CD4-positive, alpha-beta T cell (primary cell): ENCODE measurements around the gene GLB1L2. TPM values are rescaled to one million over a fixed set of nuclear protein-coding genes. Genes with fewer than 3 reads are reported as not detected.

Experiments used
- ATAC-seq: fragments of 200-7000 bp; cut with Tn5 transposase; one replicate; pipeline ENCODE4 v1.10.0; 2022; ENCODE audit warnings: mild to moderate bottlenecking; ENCODE audit not compliant: poor library complexity
- CTCF ChIA-PET: fragments of 350-600 bp; sonication (Branson Sonifier 250); formaldehyde crosslinking; loops from one replicate; lab custom pipeline; 2021; ENCODE audit warnings: antibody characterized with exemption, inconsistent platforms; lab: Charles Lee
- POLR2A ChIA-PET: fragments of 350-600 bp; sonication (Branson Sonifier 250); formaldehyde crosslinking; loops from one replicate; lab custom pipeline; 2021; ENCODE audit warnings: antibody characterized with exemption, inconsistent platforms; lab: Charles Lee
- DNase-seq, 14 experiments: peaks; one replicate each; pipeline ENCODE4 v3.0.0-alpha.2; 2013 to 2020; ENCODE audit warnings: mixed read lengths in 2 of 14
- H3K27ac ChIP-seq, 2 donors: one replicate each; pipeline versions ENCODE4 v1.5.1 to v1.7.0; 2013; ENCODE audit warnings: low read length in 2 of 2, low read depth in 1 of 2, mild to moderate bottlenecking in 1 of 2
- H3K27me3 ChIP-seq, 2 experiments: 1 replicate in 1 of 2; 2 replicates in 1 of 2; pipeline versions ENCODE4 v1.6.1 to v1.7.0; 2013; ENCODE audit warnings: low read length in 2 of 2, control low read depth in 1 of 2, mild to moderate bottlenecking in 1 of 2, moderate library complexity in 1 of 2; ENCODE audit not compliant: insufficient read depth in 2 of 2, control insufficient read depth in 1 of 2
- H3K36me3 ChIP-seq: one replicate; pipeline ENCODE4 v1.6.1; 2013; ENCODE audit warnings: low read length, control low read depth; ENCODE audit not compliant: insufficient read depth
- H3K4me1 ChIP-seq: one replicate; pipeline ENCODE4 v1.6.1; 2013; ENCODE audit warnings: low read length, control low read depth; ENCODE audit not compliant: insufficient read depth
- H3K4me3 ChIP-seq: one replicate; pipeline ENCODE4 v1.5.1; 2013; ENCODE audit warnings: mild to moderate bottlenecking, low read length, moderate library complexity
- H3K9me3 ChIP-seq, 2 experiments: 1 replicate in 1 of 2; 2 replicates in 1 of 2; pipeline versions ENCODE4 v1.6.1 to v1.7.0; 2013; ENCODE audit warnings: low read length in 2 of 2, mild to moderate bottlenecking in 2 of 2, control low read depth in 1 of 2, moderate library complexity in 1 of 2; ENCODE audit not compliant: control insufficient read depth in 1 of 2, insufficient read depth in 1 of 2
- H3K27ac Mint-ChIP-seq: one replicate; pipeline ENCODE4 v1.8.0; 2020; ENCODE audit warnings: mixed read lengths
- H3K27me3 Mint-ChIP-seq: one replicate; pipeline ENCODE4 v1.8.0; 2021; ENCODE audit warnings: mixed read lengths
- H3K36me3 Mint-ChIP-seq: one replicate; pipeline ENCODE4 v1.8.0; 2021; ENCODE audit warnings: low read depth, mixed read lengths
- H3K4me1 Mint-ChIP-seq: one replicate; pipeline ENCODE4 v1.8.0; 2021; ENCODE audit warnings: low read depth, mixed read lengths
- H3K4me3 Mint-ChIP-seq: one replicate; pipeline ENCODE4 v1.8.0; 2020; ENCODE audit warnings: mild to moderate bottlenecking, mixed read lengths
- H3K9me3 Mint-ChIP-seq: one replicate; pipeline ENCODE4 v1.8.0; 2020; ENCODE audit warnings: mixed read lengths
- intact Hi-C, 2 experiments: fragments of 100-400 bp; cut with DNase I in 1 of 2; cut with micrococcal nuclease in 1 of 2; formaldehyde crosslinking; loops; one replicate each; pipeline versions ENCODE4 v1.15.1 to v1.9.0; 2023 to 2025; cut with DNase I, micrococcal nuclease
- total RNA-seq, 174 experiments: library from RNA in 2 of 174; stranded (reverse) in 2 of 174; gene quantifications; one replicate each; pipeline ENCODE4 v1.2.3 and lab custom pipeline; 2021 to 2026
- TF ChIP-seq, protein P1 (sequence below): fragments of 200-600 bp; IDR thresholded peaks from one replicate; pipeline ENCODE4 v1.8.0; 2022; ENCODE audit warnings: antibody characterized with exemption, mild to moderate bottlenecking

GLB1L2 gene
- total RNA-seq, 2 experiments from 2014 or later = 0.59 to 0.63 TPM

DNA sequence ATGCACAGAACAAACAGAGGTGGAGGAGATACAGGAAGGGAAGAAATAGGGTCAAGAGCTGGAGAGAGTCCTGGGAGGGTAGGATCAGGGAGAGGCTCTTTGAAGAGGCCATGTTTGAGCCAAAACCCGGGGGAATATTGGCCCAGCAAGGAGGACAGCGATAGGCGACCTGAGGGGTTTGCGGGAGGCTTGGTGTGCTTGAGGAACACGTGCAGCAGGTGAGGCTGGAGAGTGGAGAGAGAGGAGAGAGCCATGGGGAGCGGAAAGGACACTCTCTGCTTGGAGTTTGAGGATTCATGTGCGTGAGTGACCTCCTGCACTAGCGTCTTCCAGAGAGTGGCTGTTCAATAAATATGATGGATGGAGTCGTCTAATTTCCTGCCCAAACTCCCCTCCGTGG, 84.9 kb downstream of the GLB1L2 start:
- Histone ChIP-seq H3K4me3 (no peak overlapping the region), H3K27me3 (peaks cover 15 to 34% of the 10 kb centered on the region in 2 experiments), H3K9me3 (no peaks in the 10 kb centered on the region), H3K36me3 (no peaks in the 10 kb centered on the region), H3K27ac (no peak overlapping the region), H3K4me1 (peaks cover 10% of the 10 kb centered on the region)
- Mint-ChIP-seq H3K4me3 (no peak overlapping the region), H3K27me3 (peaks cover 36% of the 10 kb centered on the region), H3K4me1 (peaks cover 12% of the 10 kb centered on the region), H3K9me3 (no peaks in the 10 kb centered on the region), H3K27ac (no peak overlapping the region), H3K36me3 (no peaks in the 10 kb centered on the region)
- intact Hi-C loops = no loop called here
- DNase-seq (no peak), ATAC-seq (no peak)
- TF ChIP-seq, protein P1, sequence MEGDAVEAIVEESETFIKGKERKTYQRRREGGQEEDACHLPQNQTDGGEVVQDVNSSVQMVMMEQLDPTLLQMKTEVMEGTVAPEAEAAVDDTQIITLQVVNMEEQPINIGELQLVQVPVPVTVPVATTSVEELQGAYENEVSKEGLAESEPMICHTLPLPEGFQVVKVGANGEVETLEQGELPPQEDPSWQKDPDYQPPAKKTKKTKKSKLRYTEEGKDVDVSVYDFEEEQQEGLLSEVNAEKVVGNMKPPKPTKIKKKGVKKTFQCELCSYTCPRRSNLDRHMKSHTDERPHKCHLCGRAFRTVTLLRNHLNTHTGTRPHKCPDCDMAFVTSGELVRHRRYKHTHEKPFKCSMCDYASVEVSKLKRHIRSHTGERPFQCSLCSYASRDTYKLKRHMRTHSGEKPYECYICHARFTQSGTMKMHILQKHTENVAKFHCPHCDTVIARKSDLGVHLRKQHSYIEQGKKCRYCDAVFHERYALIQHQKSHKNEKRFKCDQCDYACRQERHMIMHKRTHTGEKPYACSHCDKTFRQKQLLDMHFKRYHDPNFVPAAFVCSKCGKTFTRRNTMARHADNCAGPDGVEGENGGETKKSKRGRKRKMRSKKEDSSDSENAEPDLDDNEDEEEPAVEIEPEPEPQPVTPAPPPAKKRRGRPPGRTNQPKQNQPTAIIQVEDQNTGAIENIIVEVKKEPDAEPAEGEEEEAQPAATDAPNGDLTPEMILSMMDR = no peak
- POLR2A ChIA-PET = no interaction called here
- CTCF ChIA-PET = no interaction called here

DNA sequence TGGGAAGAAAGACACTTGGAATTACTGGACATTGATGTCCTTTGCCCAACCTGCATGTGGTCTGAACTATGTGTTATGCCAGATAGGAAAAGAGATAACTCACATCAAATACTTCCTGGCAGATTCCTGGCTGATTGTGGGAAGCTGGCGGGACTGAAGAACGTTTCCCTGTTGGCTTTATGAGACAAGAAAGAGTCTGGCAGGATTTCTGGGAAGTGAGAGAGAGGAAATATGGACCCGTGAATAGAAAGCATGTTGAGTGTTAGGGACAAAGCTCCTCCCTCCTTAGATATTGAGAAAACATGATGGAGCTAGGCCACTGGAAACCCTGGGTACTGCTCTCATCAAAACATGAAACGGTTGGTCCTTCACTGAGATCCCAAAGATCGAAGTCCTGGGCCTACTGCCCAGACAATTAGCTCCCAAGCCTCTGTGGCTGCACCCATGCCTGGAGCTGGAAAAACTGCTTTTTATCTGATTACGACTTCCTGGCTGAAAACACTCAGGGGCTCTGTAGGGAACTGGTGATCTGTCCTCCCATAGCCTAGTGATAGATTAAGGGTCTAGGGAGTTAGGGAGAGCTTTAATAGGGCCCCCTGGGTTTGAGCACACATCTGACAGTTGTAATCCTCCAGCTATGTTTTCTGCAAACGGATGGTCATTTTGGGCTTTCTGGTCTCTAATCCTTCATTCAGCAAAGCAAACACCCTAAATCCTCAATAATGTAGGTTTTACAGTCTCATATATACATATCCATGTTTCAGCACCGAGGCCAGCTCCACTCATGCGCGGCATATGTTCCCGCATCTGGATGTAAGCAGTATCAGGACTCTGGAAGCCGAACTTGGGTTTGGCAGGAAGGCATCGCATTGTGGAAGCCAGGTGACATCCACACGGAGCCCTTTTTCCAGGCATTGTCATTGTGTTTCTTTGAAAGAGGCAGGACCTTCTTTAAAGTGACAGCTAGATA, 86.4 kb downstream of the GLB1L2 start:
- no peak overlapping the region for H3K27ac Mint-ChIP-seq
- intact Hi-C loops = no loop called here
- POLR2A ChIA-PET = no interaction called here

DNA sequence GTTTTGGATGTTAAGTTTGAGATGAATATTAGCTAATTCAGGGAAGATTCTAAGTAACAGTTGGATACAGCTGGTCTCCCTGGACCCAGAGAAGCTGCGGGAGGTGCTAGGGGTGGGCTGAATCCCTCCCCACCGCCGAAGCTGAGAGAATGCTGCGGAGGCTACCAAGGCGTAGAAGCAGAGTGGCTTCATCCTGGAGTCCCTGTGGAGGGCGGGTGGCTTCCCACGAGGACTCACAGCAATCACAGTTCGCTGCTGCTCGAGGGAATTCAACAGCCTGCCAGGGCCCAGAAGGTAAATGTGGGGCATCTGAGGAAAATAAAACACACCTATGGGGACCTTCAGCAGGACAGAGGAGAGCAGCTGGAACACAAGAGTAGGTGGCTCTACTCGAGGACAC, 91.3 kb downstream of the GLB1L2 start:
- CTCF ChIA-PET = no interaction called here
- no peak overlapping the region for H3K27ac ChIP-seq
- TF ChIP-seq, protein P1 = no peak
- no peaks in the 10 kb centered on the region for H3K36me3 ChIP-seq
- ATAC-seq (no peak), DNase-seq (no peak)
- peaks cover 0 to 9% of the 10 kb centered on the region in 2 experiments for H3K9me3 ChIP-seq
- H3K4me3 ChIP-seq = no peak overlapping the region
- Mint-ChIP-seq H3K9me3 (no peaks in the 10 kb centered on the region), H3K4me3 (no peak overlapping the region), H3K27ac (no peak overlapping the region), H3K4me1 (no peaks in the 10 kb centered on the region), H3K36me3 (no peaks in the 10 kb centered on the region), H3K27me3 (peaks cover 14% of the 10 kb centered on the region)
- POLR2A ChIA-PET = no interaction called here
- intact Hi-C loops = no loop called here
- no peaks in the 10 kb centered on the region for H3K4me1 ChIP-seq
- no peaks in the 10 kb centered on the region for H3K27me3 ChIP-seq

More for the DNA sequence above, 86.4 kb downstream of the GLB1L2 start:
- H3K27ac ChIP-seq = no peak overlapping the region
- CTCF ChIA-PET = no interaction called here
- Mint-ChIP-seq H3K27me3 (peaks cover 36% of the 10 kb centered on the region), H3K4me3 (no peak overlapping the region), H3K4me1 (peaks cover 7% of the 10 kb centered on the region), H3K9me3 (no peaks in the 10 kb centered on the region), H3K36me3 (no peaks in the 10 kb centered on the region)
- no peak for DNase-seq
- H3K4me1 ChIP-seq = peaks cover 2% of the 10 kb centered on the region
- no peak overlapping the region for H3K4me3 ChIP-seq
- H3K36me3 ChIP-seq = no peaks in the 10 kb centered on the region
- TF ChIP-seq, protein P1 = no peak
- H3K9me3 ChIP-seq = no peaks in the 10 kb centered on the region
- H3K27me3 ChIP-seq = peaks cover 9 to 26% of the 10 kb centered on the region in 2 experiments
- ATAC-seq = no peak
